GM18868 (cell line): ENCODE data around the gene IGIP.

Experiments
- ATAC-seq: cut with Tn5 transposase; IDR thresholded peaks from one replicate; pipeline ENCODE4 v1.9.1; 2021; ENCODE audit warnings: mild to moderate bottlenecking, moderate library complexity; ENCODE audit not compliant: unreplicated experiment

The IGIP gene

DNA sequence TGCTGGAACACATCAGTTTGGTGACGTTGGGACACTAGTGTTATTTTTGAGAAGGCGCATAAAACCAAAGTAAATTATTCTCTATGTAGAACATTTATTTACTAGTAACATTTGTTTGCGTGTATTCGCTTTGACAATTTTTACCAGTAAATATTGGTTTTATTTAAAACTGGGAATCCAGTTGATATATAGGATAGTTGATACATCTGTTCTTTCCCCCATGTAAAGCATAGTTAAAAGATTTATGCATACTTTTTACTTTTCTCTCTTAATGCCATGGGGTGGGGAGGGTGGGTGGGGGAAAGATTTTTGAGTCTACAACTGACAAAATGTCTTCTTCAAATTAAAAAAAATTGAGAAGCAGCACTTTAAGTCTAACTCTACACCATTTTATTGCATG, at the start of gene IGIP:
TSS of gene IGIP (plus strand) at position 301 of the 400 bp plus-strand sequence. CDS start 2,540 bp downstream, outside the sequence.
- no peak for ATAC-seq

DNA sequence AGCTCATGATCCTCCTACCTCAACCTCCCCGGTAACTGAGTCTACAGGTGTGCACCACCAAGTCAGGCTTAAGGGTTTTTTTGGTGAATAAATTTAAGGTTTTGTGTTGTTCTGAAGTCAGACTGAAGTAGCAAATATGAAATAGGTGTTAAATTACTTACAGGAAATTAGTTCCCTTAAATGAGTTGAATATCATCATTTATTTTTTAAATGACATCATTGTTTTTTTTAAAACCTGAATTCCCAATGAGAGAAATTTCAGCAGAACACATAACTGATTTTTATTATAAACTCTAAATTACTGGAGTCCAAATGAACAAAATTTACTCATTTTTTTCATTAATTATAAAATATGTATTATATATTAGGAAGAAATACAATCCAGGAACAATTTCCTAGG, 49.6 kb upstream of the IGIP start:
- ATAC-seq, result no peak

DNA sequence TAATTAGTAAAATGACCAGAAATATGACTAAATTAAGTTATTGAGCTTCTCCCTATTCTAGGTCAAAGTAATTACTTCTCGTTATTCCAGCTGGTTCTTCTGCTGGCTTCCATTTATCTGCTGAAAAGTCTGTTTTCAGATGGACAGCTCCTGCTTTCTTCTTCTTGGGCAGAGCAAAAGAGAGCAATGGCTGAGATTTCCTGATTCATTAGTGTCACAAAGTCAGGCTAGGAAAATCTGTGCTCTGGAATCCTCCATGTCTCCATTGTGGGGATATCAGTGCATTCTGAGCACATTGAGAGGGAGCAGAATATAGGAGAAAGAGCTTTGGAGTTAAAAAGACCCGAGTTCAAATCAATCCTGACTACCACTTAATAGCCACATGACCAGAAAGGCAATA, 48.9 kb upstream of the IGIP start:
- no peak for ATAC-seq

DNA sequence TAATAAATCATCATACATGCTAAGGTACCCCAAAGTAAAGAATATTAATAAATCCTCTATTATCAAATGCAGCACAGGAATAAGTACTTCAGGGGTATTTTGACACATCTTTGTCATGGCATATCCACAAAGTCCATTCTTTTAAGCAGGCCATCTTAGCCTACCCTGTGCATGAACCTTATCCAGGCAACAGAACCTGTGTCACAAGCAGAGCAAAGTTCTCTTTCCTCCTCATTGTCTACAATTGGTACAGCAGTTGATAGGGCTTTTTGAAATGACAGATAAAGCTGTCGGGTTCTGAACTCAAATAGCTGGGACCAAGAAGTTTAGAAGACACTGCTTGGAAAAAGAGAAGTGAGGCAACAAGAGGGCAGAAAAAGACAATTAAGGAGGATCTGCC, 42.6 kb upstream of the IGIP start:
- no peak for ATAC-seq

DNA sequence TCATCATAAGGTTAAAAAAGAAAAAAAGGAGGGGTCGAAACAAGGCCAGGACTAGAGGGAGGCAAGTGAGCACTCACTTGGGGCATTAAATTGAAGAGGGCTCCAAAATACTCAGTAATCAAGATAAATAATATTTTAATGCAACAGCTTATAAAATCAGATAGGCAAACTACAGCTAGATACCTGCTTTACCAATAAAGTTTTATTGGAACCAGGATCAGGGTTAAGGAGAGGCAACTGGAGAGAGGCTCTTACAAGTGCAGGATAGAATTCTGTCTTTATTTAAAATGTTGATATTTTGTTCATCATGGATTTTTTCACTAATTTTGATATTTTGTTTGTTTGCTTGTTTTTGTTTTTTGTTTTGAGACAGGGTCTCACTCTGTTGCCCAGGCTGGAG, 42.1 kb upstream of the IGIP start:
- ATAC-seq, result no peak

DNA sequence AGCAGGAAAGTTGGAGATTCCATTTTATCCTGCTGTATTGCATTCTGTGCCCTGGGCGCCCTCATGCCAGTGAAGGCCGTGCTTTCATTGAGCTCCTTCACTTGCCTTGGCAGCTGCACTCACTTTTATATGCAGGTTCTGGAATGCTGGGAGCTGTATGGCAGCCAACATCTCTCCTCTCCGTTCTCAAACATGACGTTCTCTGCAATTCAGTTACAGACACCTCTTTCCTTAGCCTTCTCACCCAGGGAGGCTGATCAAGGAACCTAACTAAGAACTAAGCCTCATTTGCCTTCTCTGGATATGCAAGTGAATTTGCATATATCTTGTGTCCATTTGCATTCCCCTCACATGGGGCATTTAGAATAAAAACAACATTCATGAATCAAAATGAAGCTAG, 41.2 kb upstream of the IGIP start:
- no peak for ATAC-seq

DNA sequence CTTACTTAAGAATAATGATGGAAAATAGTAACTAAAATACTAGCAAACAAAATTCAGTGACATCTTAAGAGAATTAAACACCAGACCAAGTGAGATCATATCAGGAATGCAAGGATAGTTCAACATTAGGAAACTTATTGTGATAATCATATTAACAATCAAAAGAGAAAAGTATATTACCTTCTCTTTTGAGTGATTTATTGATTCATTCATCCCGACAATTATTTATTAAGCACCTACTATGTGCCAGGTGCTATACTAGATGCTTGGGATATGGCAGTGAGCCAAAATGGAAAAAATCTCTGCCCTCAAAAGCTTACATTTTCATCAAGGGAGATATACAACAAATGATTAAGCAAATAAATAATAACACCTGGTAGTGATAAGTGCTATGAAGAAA, 35.5 kb upstream of the IGIP start:
- no peak for ATAC-seq

DNA sequence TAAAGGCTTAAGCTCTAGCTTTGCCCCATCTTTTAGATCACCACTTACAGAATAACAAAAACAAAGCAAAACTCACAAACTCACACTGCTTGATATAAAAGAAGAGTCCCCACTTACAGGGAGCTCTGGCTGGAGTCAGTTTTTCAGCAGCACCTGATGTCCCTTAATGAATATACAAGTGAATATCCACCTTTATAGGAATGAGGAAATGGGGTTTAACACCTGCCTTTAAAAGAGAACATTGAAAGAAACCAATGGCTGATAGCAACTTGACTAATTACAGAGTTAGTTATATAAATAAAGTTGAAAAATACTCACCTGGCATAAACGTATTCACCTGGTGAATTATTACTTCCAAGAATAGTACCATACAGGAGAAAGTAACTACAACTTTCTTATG, 32.6 kb upstream of the IGIP start:
- ATAC-seq, result no peak

DNA sequence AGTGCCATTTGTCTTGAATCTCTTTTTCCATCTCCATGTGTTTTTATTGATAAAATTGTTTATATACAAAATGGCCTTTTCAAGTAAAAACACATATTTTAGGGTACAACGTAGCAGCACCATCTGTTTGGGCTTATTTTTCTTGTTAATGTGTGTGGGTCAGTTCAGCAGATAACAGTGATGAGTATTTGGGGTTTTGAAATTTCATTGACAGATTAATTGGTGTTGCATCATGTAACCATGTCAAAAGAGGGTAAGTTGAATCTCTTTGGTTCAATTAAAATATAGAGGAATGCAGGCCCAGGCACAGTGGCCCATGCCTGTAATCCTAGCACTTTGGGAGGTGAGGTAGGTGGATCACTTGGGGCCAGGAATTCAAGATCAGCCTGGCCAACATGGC, 31.9 kb upstream of the IGIP start:
- no peak for ATAC-seq

DNA sequence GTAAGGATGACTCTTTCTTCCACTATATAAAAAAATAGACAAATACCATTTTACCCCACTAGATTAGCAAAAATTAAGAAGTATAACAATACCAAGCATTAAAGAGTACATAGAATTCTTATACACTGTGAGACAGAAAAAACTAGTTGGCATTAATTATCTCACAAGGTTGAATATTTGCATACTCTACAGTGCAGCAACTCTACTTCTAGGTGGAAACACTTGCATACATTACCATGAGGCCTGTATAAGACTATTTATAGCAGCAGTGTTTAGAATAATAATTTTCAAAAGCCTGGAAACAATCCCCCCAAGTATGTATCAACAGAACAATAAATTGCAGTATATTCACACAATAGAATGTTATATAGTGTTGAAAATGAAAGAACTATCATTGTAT, 30.8 kb upstream of the IGIP start:
- ATAC-seq, result no peak

DNA sequence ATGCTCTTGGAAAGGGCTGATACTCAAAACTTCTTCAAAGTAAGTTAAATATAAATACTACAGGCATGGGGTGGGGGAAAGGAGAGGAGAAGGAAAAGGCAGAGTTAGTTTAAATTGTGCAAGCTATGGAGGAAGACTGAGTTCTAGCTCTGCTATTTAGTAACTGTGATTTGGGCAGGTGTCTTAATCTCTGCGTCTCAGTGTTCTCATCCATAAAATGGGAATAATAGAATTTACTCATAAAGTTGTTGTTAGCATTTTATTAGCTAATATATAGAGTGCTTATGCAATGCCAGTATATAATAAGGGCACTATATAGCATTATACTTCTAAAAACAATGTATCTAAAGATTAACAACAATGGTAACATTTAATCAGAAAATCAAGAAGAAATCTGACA, 24.6 kb upstream of the IGIP start:
- ATAC-seq, result no peak

DNA sequence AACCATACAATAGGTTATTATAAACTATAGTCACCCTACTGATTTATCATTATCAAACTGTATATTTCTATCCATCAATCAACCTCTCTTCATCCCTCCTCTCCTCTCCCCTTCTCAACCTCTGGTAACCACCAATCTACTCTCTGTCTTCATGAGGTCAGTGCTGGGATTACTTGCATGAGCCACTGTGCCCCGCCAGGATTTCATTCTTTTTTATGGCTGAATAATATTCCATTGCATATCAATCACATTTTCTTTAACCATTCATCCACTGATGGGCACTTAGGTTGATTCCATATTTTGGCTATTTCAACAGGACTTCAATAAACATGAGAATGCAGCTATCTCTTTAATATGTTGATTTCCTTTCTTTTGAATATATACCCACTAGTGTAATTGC, 22.6 kb upstream of the IGIP start:
- no peak for ATAC-seq

DNA sequence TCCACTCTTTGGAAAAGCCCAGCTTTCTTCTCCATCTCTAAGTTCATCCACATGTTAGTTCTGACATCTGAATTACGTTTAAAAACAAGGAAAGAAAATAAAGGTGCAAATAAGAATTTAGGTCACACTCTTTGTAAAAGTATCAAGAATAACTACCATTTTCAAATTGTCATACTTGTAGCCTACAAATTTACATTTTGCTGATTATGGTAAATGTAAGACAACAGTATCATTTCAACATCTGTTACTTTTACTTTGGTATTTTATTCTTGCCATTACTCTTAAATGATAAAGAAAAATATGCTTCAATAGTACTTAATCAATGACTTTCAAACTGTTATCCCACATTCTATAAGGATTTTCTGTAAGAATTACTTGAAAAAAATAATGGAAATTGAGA, 21.6 kb upstream of the IGIP start:
- no peak for ATAC-seq

DNA sequence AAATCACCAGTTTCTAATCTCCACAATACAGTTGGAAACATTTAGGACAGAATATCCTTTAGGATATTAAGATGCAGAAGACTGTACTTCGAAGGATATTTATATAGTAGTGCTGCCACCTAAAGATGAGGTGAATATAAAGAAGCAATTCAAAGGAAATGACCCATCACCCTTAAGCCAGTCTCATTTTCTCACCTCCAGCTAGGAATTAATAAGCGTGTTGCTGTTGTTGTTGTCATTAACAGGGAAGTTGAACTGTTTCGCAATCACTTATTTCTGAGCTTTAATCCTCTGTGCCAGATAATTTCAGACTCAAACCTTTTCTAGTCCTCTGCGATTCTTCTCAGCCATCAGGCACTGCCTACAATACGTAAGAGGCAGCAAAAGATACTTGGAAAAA, 19.6 kb upstream of the IGIP start:
- no peak for ATAC-seq

DNA sequence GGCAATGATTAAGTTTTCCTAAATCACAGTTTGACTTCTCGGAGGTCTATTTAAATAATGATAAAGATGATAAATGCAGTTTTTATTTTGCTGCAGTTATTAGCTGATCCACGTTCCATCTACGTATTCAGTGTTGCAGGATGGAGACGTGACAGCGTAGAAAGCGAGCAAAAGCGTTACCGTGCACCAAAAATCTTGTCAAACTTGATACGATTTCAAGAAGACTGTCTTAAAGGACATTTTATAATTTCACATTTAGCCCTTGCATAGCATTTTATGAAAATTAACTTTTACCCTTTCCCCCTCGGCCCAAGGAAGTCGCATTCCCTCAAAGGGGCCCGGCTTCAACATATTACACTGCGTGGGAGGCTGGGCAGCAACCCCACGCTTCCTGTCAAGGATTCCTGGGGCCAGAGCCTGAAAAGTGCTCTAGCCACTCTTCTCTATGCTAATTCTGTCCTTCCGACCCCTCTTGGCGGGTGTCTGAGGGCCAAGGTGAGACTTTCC, 18.9 kb upstream of the IGIP start:
- no peak for ATAC-seq

DNA sequence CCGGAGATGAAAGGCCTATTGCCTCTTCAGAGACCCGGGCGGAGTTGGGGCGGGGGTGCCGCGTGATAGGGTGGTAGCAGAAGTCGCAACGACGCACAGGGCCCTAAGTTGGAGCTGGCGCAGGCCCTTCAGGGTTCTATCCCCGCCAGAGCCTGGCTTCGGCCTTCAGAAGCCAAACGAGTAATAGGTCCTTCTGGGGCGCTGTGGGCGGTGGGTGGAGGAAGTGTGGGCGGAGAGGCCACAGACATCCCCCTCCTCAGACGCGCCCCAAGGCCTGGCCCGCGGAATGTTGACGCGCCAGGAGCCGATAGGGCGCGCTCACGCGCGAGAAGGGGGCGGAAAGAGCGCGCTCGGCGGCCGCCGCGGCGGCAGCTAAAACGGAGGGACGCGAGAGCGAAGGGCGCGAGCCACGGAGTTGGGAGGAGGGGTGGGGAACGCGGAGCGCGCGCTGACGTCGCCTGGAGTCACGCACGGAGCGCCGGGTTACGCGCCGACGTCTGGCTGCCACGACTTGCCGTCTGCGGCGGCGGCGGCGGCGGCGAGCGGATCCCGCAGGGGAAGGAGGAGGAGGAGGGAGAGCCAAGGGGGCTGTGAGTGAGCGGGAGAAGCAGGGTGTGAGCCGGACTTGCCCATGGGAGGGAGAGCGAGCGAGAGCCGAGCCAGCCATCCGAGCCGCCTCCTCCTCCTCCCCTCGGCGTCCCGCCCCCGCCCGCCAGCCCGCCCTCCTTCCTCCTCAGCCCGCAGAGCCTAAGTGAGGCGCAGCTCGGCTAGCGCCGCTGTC, 18.2 kb upstream of the IGIP start:
- peak; percentile 89 for ATAC-seq

DNA sequence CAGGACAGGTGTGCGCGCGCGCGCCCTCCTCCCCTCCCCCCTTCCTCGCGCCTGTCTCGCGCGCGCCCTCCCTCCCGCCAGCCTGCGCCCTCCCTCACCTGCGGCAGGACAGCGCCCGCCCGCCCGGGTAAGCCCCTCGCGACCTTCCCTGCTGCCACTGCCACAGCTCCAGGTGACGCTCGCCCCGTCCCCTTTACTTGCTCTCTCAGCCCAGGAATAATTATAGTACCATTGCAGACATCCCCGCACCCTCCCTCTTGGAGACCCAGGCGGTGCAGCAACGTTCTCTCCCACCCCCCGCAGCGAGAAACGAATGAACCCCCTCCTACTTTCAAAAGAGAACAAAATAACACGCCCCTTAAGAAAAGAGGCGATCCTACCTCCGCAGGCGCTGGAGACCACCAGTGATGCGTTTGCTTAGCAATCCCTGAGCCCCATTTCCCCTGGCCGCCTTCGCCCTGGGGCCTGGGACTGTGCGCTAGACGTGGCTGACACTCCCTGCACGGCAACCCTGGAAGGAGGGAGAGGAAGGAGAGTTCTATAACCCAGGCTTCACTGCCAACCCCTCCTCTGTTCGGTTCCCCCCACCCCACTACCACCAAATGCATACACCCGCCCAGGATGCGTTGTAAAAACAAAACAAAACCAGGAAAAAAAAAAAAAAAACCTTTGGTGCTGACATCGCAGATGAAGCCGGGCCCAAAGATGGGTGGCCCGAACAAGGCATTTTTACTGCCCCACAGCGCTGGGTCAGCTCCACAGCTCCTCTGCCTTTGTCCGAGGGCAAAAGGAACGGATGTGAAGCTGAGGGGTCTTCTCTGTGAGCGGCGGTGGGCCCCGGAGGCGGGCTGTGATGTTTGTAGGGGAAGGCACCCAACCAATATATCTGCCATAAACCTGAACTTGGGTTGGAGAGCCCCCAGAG, 17.4 kb upstream of the IGIP start:
- no peak for ATAC-seq

DNA sequence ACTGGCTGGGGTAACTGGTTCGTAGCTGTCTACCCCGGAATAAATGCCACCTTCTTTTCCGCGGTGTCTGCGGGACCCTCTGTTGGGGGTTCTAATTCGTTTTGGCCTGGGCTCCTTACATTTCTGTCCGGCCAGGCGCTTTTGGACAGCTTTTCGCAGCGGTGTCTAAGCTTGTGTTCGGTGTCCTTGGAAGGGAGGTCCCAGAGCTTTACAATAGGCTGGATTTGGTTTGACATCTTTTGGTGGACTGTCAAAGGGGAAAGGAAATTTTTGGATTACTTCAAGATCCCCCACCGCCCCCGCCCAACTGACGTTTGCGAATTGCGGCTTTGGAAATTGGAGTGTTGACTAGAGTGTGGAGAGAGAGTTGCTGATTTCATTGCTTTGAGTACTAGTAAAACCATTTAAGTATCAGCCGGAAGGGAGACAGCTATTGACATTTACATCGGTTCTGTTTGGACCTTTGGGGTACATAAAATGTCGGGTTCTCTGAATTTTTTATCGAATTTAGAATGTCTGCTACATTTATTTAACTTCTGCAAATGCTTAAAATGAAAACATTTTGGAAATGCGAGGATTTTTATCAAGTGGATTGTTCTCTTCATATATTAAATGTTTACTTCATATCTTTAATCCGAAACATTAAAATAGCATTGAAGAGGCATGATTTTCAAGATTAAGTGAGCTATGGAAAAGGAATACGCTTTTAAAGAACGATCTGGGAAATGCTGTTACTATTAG, 16.5 kb upstream of the IGIP start:
- no peak for ATAC-seq

DNA sequence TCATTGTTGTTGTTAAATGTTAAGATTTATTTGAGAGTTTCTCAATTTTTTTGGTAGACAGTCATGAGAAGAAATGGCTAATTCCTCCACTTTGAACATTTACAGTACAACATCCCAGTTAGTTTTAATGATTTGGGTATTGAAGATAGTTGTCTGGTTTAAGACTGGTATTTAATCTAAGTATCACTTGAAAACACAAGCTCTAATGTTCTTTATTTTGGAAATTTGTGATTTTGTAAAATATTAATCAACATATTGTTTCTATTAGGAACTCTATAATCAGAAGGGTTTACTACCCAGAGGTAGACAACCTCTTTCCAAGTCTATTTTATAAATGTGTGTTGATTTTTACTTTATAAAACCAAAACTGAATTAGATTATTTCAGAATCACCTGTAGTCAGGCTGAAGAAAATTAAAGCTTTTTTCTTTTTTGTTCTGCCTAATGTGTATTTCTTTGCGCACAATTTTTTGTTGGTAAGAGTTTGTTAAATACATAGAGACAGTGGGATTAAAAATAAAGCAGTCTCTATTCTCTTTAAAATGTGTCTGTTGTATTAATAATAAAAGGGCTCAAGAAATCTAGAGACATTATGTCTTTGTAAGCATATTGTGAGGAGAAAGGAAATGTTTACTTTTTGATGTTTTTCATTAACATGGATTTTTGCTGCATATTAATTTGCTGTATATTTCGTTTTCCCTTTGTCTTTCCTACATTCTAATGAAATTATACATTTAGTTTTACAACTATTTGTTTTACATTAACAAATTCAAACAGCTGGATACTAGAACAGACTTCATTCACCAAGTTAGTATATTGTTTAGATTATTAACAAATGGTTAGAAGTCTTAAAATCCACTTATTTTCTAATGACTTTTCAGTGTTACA, 15.7 kb upstream of the IGIP start:
- ATAC-seq, result no peak

DNA sequence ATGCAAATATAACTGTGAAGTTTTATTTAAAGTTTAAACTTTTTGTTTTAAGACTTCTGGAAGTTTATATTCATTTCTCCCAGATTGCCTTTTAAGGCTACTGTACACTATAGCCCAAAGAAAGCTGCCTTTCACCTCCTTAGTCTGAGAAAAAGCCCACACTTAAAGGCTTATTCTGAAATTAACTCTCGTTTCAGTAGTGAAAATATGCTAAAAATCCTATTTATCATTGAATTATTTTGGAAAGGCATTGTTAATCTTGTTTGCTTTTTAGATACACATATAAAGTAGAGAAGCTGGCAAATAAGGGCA, 15.1 kb upstream of the IGIP start:
- no peak for ATAC-seq
